Measurements from ENCODE around the gene HPDL. TPM values are rescaled to one million over a fixed set of nuclear protein-coding genes. Genes with fewer than 3 reads are reported as not detected.
A peak's percentile ranks its signal among the peaks of the same experiment; 100 is the strongest.

The HPDL gene
- total RNA-seq, 1 donor from 2014 or later: 0.85 TPM

- DNase-seq: peak; percentile 38
Measured at GRCh38 chr1:45325851-45326506, 716 bp upstream of the HPDL start.

GRCh38 chr1:45327644-45328515 is 1.2 kb downstream of the HPDL start:
- DNase-seq: peak; percentile 7

GRCh38 chr1:45328680-45329079 is 2.0 kb downstream of the HPDL start:
- DNase-seq: no peak

DNA sequence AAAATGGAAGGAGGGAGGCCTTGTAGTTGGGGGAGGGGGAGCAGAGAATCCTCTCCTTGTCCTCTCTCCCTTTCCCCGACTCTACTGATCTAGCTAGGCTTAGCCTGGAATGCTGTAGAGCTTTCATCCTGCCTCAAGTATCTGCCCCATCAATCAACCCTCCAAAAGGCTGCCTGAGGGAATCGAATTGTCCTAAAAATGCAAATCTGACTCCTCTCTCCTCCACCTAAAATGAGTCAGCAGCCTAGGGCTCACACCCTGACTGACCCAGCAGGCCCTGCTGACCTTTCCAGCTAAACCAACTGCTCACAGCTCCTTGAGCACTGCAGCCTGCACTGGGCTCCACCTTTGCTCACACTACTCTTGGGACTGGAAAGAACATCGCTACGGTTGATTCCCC is 2.8 kb downstream of the HPDL start:
- no peak for DNase-seq

GRCh38 chr1:45331436-45332345 is 5.0 kb downstream of the HPDL start:
- DNase-seq: no peak

- no peak for DNase-seq
Measured at GRCh38 chr1:45332346-45332720, 5.6 kb downstream of the HPDL start.

DNA sequence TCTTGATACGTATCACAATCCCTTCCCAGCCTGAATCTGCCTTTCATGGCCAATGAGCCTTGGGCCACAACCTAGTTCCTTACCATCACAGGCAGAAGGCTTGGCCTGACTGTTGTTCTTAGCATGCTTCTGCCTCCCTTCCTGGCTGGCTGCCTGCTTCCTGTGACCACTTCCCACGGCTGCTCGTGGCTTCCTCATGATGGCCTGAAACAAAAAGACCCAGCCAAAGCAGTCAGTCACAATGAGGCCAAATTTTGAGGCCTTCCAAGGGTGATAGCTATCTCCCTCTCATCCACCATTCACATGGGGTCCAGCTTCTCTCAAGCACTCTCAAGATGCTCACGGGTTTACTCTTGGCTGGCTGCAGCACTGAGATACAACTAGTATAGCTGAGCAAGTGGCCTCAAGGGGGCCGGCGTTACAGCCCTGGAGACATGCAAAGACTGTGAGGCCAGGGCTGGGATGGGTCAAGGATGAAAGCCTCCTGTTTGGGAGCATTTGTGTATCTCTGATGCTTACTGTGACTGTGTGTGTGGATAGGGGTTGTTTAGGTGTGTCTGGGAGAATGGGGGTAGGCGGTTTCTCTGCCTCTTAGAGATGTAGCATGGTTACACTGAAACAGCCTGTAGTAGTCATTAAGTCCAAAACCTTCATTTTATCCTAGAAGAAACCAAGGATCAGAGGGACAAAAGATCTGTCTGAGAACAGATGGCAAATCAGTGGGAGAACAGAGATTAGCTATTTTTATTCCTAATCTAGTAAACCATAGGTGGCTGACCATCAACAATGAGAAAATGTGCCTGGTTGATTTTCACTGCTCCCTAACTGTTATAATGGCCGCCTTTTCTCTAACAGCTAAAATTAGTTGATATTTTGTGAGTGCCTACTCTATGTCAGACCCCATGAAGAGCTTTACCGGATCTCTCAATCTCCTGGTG is 7.9 kb downstream of the HPDL start:
- DNase-seq: peak; percentile 77

GRCh38 chr1:45335855-45336324 is 9.2 kb downstream of the HPDL start:
- no peak for DNase-seq

DNA sequence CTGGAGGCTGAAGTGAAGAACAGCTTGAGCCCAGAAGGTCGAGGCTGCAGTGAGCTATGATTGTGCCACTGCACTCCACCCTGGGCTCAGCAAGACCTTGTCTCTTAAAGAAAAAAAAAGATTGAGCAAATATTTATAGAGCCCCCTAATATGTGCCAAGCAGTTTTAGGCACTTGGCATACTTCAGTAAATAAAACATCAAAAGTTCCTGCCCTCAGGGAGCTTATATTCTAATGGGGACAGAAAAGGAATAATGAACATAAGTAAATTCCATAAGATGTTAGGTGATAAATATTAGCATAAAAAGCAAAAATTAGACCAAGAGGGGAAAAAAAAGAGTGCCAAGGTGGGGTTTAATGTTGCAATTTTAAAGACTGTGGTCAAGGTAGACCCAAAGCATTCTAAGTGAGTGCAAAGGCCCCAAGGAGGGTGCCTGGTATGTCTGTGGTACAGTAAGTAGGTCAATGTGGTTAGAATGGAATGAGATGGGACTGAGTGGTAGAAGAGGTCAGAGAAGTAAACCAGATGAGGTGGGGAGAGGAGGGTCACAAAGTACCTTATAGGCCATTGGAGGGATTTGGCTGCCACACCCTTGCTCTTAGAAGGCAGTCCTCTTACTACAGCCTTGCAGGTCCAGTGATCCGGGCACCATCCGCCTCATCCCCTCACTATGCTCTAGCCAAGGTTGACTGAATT is 11.1 kb downstream of the HPDL start:
- DNase-seq: no peak

GRCh38 chr1:45339789-45340558 is 13.3 kb downstream of the HPDL start, which contains the start of the genes MUTYH and TOE1:
Gene MUTYH, minus strand, starts transcription at chr1:45340440. Its CDS starts 5,935 bp downstream, at chr1:45334505.
Gene TOE1, plus strand, starts transcription at chr1:45340170. Its CDS starts 83 bp downstream, at chr1:45340253.
- peak; percentile 94 for DNase-seq

GRCh38 chr1:45340816-45341466 is 14.2 kb downstream of the HPDL start:
- peak; percentile 17 for DNase-seq

GRCh38 chr1:45344499-45344898 is 17.8 kb downstream of the HPDL start:
- no peak for DNase-seq

GRCh38 chr1:45345014-45345413 is 18.3 kb downstream of the HPDL start:
- no peak for DNase-seq

DNA sequence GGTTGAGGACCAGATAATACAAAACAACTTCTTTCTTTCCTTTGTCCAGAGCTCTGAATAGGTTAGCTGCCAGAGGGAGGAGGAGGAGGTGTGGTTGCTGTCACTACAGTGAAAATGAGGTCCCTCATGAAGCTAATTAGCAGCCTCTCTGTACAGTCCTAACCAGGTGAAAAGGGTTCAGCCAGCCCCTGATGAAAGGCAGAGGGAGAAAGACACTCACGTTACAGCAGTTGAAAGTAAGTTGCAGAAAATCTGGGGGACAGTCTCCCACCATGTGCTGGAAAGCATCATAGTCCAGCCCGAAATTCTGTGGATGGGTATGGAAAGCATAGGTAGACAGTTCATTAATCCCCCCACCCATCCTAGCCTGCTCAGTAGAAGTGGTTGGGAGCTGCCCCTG is 19.8 kb downstream of the HPDL start:
- DNase-seq: no peak

DNA sequence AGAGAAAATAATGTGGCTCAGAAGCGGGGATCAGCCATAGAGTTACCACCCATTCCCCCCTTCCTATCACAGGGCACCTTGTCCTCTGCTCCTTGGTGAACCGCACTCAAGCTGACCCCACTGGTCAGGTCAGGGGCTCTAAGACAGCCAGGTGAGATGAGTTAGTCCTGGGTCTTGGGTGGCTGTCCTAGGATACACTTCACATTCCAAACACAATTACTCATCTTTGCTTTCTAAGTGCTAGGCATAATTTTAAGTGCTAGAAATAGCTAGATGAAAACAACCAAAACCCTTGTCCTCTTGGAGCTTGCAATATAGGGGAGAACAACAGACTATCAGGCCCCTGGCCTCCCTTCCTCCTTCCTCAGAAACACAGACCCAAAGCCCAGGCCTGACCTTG is 21.3 kb downstream of the HPDL start:
- DNase-seq: no peak

DNA sequence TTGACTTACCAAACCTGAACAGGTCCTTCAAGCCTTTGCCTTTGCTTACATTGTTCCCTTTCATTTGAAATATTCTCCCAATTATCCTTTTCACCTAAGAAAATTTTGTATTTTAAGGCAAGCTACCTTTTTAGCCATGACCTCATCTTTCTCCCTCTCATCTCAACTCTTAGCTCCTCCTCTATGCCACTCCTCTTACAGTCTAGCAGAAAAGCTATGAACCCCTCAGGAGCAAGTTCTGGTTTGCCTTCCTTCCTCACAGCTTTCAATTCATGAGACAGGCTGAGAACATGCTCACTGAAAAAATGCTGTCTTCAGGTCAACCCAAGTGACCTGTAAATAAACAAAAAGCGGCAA is 21.9 kb downstream of the HPDL start:
- DNase-seq: no peak

GRCh38 chr1:45348966-45349677 is 22.4 kb downstream of the HPDL start:
- no peak for DNase-seq

DNA sequence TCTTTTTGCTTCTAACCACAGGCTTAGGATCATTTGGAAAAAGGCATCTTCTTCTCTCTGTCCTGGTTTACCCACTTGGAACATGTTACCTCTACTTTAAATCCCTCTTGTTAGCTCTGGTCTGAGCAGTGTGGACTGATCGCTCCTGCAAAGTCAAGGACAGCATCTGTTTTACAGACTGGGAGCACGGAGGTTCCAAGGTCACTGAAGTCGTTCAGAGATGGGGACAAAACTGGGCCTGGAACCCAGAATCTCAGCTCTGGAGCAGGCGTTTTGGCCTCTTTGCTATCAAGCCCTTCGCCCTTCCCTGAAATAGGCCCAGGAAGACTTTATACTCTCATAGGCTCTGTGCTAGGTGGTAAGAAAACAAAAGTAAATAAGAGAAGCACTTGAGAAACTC is 24.8 kb downstream of the HPDL start:
- no peak for DNase-seq

DNA sequence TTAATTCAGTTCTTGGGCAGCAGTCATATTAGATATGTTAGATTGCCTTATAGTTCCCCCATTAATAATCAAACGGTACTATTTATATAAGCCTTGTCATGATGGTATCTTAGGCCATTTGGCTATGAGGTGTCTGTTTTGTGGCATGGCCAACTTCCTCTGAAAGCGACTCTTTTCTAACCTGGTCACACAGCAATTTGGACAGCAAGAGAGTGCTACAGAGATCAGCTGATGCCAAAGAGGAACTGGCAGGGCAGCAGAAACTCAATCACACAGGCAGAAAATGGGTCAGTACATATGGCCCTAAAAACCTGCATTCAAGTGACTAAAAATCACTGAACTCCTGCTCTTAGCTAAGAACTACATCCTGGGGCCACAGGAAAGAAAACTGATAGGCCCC is 27.0 kb downstream of the HPDL start:
- no peak for DNase-seq
